Parietal lobe (tissue), 1 donor: ENCODE data around the gene NBPF8. TPM values are rescaled to one million over a fixed set of nuclear protein-coding genes. Genes with fewer than 3 reads are reported as not detected.

Experiments used
- total RNA-seq: library from RNA; depleted of rRNA; stranded (reverse); fragments of >200 nt; gene quantifications from one replicate; pipeline ENCODE4 v1.2.3, GENCODE V29; 2014

NBPF8 gene, protein sequence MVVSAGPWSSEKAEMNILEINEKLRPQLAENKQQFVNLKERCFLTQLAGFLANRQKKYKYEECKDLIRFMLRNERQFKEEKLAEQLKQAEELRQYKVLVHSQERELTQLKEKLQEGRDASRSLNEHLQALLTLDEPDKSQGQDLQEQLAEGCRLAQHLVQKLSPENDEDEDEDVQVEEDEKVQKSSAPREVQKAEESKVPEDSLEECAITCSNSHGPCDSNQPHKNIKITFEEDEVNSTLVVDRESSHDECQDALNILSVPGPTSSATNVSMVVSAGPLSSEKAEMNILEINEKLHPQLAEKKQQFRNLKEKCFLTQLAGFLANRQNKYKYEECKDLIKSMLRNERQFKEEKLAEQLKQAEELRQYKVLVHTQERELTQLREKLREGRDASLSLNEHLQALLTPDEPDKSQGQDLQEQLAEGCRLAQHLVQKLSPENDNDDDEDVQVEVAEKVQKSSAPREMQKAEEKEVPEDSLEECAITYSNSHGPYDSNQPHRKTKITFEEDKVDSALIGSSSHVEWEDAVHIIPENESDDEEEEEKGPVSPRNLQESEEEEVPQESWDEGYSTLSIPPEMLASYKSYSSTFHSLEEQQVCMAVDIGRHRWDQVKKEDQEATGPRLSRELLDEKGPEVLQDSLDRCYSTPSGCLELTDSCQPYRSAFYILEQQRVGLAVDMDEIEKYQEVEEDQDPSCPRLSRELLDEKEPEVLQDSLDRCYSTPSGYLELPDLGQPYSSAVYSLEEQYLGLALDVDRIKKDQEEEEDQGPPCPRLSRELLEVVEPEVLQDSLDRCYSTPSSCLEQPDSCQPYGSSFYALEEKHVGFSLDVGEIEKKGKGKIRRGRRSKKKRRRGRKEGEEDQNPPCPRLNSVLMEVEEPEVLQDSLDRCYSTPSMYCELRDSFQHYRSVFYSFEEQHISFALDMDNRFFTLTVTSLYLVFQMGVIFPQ
- 15.3 TPM for total RNA-seq

DNA sequence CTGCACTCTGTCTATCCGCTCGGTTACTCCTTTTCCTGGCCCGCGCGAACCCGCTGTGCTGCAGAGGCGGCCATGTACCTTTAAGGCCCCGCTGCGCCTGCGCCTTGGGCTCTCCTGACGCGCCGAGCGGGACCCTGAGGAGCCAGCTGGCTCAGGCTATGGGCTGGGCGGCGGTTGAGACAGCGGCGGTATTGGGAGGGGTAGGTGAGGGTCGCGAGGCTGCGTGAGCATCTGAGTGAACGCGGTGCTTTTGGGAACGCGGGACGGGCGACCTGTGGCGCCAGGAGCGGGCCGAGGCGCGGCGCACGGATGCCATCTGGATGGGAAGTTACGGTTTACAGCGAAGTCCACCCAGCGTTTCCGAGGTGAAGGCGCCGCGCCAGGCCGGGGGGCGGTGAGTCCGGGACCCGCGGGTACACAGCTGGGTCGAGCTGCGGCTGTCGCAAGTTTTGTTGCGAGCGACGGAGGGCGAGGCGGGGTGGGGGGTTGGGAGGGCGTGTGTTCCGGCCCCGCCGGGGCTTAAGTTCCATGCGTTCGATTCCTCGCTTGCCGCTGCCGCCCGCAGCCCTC is at the start of gene NBPF8:
TSS of gene NBPF8 (plus strand) at position 125 of the 570 bp plus-strand sequence. CDS start 21,488 bp downstream, outside the sequence.

Other genes starting within 250 kb of the NBPF8 start
- 32.6 TPM for gene SEC22B, start 238.5 kb upstream of the NBPF8 start, total RNA-seq